ENCODE results near the gene ASB13. TPM values are rescaled to one million over a fixed set of nuclear protein-coding genes. Genes with fewer than 3 reads are reported as not detected.

Gene ASB13
- total and polyA plus RNA-seq, 2 of the 13 experiments (the other 11 are each of a cell fraction or from before 2014, with no cell fraction given): 9.3 to 15.4 TPM

DNA sequence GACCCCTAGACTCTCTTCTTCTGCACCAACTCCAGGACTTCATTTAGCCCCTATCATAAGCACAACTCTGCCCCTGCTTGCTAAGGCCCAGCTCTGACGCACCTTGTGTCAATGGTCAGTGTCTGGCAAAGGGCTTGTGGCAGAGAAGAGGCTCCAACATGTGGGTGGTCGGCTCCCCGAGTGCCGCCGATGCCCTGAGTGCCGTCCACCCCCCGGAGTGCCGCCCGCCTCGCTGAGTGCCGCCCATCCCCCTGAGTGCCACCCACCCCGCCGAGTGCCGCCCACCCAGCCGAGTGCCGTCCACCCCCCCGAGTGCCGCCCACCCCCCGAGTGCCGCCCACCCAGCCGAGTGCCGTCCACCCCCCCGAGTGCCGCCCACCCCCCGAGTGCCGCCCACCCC, 50.3 kb downstream of the ASB13 start:
- H3K79me2 ChIP-seq (ENCODE audit: insufficient read depth, low read length): no peaks in the 10 kb centered on the region
- no peak overlapping the region for H3K4me3 ChIP-seq (replicated peaks in 1 of 3; ENCODE audit: insufficient read depth in 1 of 3, low read depth in 2 of 3, low read length in 3 of 3)
- DNase-seq (ENCODE audit: low spot score): no peak
- H3K36me3 ChIP-seq (replicated peaks in 1 of 2; ENCODE audit: control insufficient read depth in 1 of 2, insufficient read depth in 2 of 2, low read length in 2 of 2): no peaks in the 10 kb centered on the region
- H3K9me3 ChIP-seq (ENCODE audit: low read length): no peaks in the 10 kb centered on the region
- intact Hi-C loops (cut with micrococcal nuclease; ENCODE audit: unreplicated experiment) (no loop called here), in situ Hi-C loops (cut with HindIII; ENCODE audit: extremely low pct_ligation_motif_present, low pct_unique_long_range_greater_than_20kb) (loop anchor here (25.0 kb wide), 1 partner anchor 804 kb away; no protein-coding TSS in a partner anchor)
- no peaks in the 10 kb centered on the region for H3K27me3 ChIP-seq (ENCODE audit: control insufficient read depth in 1 of 2, insufficient read depth in 2 of 2, low read length in 2 of 2)
- ATAC-seq: no peak
- TF ChIP-seq ASH2L (IDR thresholded peaks at IDR 0.05; ENCODE audit: insufficient read length, low read depth, low read length): no peak
- no peak for TF ChIP-seq ARNTL (CRISPR knock-in tag; IDR thresholded peaks at IDR 0.05)
- TF ChIP-seq MED1 (CRISPR knock-in tag; IDR thresholded peaks at IDR 0.05): no peak
- no peak for TF ChIP-seq NFKB2 (CRISPR knock-in tag; IDR thresholded peaks at IDR 0.05; ENCODE audit: borderline replicate concordance)
- TF ChIP-seq FOXO1 (CRISPR knock-in tag; IDR thresholded peaks at IDR 0.05): no peak
- no peak for TF ChIP-seq ZNF709 (CRISPR knock-in tag; IDR thresholded peaks at IDR 0.05)
- no peak for TF ChIP-seq TOPORS (CRISPR knock-in tag; IDR thresholded peaks at IDR 0.05)
- no peak for TF ChIP-seq HOXA5 (CRISPR knock-in tag; IDR thresholded peaks at IDR 0.05)
- TF ChIP-seq MTF1 (CRISPR knock-in tag; IDR thresholded peaks at IDR 0.05): no peak
- TF ChIP-seq ZNF234 (CRISPR knock-in tag; conservative IDR thresholded peaks at IDR 0.05): no peak
- no peak for TF ChIP-seq ZNF891 (CRISPR knock-in tag; IDR thresholded peaks at IDR 0.05)
- TF ChIP-seq GFI1 (CRISPR knock-in tag; IDR thresholded peaks at IDR 0.05; ENCODE audit: borderline replicate concordance): no peak
- TF ChIP-seq, protein P1, sequence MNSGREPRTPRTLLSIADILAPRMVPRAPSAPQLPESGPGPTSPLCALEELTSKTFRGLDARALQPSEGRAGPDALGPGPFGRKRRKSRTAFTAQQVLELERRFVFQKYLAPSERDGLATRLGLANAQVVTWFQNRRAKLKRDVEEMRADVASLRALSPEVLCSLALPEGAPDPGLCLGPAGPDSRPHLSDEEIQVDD (CRISPR knock-in tag; IDR thresholded peaks at IDR 0.05; ENCODE audit: borderline replicate concordance): no peak
- TF ChIP-seq, protein P2, sequence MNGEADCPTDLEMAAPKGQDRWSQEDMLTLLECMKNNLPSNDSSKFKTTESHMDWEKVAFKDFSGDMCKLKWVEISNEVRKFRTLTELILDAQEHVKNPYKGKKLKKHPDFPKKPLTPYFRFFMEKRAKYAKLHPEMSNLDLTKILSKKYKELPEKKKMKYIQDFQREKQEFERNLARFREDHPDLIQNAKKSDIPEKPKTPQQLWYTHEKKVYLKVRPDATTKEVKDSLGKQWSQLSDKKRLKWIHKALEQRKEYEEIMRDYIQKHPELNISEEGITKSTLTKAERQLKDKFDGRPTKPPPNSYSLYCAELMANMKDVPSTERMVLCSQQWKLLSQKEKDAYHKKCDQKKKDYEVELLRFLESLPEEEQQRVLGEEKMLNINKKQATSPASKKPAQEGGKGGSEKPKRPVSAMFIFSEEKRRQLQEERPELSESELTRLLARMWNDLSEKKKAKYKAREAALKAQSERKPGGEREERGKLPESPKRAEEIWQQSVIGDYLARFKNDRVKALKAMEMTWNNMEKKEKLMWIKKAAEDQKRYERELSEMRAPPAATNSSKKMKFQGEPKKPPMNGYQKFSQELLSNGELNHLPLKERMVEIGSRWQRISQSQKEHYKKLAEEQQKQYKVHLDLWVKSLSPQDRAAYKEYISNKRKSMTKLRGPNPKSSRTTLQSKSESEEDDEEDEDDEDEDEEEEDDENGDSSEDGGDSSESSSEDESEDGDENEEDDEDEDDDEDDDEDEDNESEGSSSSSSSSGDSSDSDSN (CRISPR knock-in tag; IDR thresholded peaks at IDR 0.05): no peak
- TF ChIP-seq SRY (CRISPR knock-in tag; IDR thresholded peaks at IDR 0.05): no peak
- TF ChIP-seq ZFP36 (IDR thresholded peaks at IDR 0.05; ENCODE audit: borderline replicate concordance, low read depth, low read length, partially characterized antibody): no peak
- H3K4me2 ChIP-seq (ENCODE audit: low read depth, low read length): no peak overlapping the region
- no peak overlapping the region for H2AFZ ChIP-seq (ENCODE audit: low read length)
- H3K27ac ChIP-seq (ENCODE audit: extremely low read length, insufficient read depth, low read length): no peak overlapping the region
- BruUV-seq (replicated peaks): no TSS peak
- H4K20me1 ChIP-seq (ENCODE audit: insufficient read depth, low read length): no peaks in the 10 kb centered on the region
- ChIA-PET POLR2A (interaction anchor here (1.8 kb wide), 1 partner anchor 170 kb away, joined by 8 read pairs; no protein-coding TSS in a partner anchor), CTCF (ENCODE audit: low intra/inter-chr PET ratio, low total read pairs) (no interaction called here)
- no peak overlapping the region for H3K9ac ChIP-seq (ENCODE audit: insufficient read depth, low read depth, low read length)
- no peak for FAIRE-seq
- WGBS (ENCODE audit: low lambda C conversion rate): 88% methylated on average over 23 of the region's 26 CpGs
- peaks cover 88% of the 10 kb centered on the region for H3K4me1 ChIP-seq (ENCODE audit: insufficient read depth, low read length)
